ENCODE measurements around the gene R3HDM2.

DNA sequence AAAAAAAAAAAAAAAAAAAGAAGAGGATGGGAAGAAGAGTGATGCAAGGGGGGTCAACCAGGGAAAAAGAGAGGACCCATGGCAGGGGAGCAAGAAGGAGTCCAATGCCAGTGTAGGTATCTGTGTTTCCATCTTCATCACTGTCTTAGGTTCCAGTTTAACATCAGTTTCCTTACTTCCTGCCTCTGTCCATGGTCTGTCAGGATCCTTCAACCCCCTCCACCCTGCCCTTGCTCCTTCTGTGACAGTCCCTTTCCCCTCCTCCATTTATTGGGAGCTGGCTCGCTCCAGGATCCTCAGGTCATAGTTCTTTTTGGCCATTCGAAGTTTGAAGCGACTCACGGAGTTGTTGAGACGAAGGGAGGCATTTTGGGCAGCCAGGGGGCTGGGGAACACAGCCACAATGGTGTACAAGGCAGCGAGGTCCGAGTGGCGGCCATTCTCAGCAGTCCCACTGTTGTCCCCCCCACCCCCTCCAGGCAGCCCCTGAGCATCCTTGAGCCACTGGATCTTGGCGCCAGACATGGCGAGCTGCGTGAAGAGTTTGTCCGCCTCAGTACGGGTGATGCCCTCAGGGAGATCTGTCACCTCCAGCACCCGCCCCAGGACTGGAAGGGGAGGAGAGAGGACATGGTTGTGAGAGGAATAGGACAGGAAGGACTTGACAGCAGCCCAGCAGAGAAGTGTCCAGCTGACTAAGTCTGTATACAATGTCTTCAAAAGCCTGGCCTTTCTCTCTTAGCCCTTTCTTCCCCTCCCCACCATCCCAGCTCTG, 176.2 kb downstream of the R3HDM2 start:
- TF ChIP-seq, protein P1, sequence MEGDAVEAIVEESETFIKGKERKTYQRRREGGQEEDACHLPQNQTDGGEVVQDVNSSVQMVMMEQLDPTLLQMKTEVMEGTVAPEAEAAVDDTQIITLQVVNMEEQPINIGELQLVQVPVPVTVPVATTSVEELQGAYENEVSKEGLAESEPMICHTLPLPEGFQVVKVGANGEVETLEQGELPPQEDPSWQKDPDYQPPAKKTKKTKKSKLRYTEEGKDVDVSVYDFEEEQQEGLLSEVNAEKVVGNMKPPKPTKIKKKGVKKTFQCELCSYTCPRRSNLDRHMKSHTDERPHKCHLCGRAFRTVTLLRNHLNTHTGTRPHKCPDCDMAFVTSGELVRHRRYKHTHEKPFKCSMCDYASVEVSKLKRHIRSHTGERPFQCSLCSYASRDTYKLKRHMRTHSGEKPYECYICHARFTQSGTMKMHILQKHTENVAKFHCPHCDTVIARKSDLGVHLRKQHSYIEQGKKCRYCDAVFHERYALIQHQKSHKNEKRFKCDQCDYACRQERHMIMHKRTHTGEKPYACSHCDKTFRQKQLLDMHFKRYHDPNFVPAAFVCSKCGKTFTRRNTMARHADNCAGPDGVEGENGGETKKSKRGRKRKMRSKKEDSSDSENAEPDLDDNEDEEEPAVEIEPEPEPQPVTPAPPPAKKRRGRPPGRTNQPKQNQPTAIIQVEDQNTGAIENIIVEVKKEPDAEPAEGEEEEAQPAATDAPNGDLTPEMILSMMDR (IDR thresholded peaks at IDR 0.05; ENCODE audit: low read length), result no peak
- no peak for TF ChIP-seq EZH2 (IDR thresholded peaks at IDR 0.05; ENCODE audit: borderline replicate concordance, low read length)

All from OCI-LY1 (cell line).